ENCODE measurements around the gene ODAD2.

DNA sequence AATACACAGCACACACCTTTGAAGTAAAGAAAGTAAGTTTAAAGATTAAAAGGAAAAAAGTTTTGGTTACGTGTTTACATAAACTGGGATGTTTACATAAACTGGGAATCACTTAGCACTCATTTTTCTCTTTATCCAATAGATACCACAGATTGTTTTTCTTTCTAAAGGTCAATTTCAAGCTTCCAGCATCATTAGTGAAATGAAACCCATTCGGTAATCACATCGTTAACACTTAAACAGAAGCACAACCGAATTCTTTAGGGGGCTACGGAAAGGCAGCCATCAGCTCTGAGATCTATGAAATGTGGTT, 1.1 kb downstream of the ODAD2 start:
- TF ChIP-seq NR3C1 (CRISPR knock-in tag; conservative IDR thresholded peaks at IDR 0.05; ENCODE audit: low read depth), result no peak
- no peak for TF ChIP-seq CREM (CRISPR knock-in tag; IDR thresholded peaks at IDR 0.05)
- TF ChIP-seq, protein P1, sequence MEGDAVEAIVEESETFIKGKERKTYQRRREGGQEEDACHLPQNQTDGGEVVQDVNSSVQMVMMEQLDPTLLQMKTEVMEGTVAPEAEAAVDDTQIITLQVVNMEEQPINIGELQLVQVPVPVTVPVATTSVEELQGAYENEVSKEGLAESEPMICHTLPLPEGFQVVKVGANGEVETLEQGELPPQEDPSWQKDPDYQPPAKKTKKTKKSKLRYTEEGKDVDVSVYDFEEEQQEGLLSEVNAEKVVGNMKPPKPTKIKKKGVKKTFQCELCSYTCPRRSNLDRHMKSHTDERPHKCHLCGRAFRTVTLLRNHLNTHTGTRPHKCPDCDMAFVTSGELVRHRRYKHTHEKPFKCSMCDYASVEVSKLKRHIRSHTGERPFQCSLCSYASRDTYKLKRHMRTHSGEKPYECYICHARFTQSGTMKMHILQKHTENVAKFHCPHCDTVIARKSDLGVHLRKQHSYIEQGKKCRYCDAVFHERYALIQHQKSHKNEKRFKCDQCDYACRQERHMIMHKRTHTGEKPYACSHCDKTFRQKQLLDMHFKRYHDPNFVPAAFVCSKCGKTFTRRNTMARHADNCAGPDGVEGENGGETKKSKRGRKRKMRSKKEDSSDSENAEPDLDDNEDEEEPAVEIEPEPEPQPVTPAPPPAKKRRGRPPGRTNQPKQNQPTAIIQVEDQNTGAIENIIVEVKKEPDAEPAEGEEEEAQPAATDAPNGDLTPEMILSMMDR (IDR thresholded peaks at IDR 0.05), result no peak
- TF ChIP-seq CBFB (CRISPR knock-in tag; IDR thresholded peaks at IDR 0.05; ENCODE audit: low read depth), result no peak
- TF ChIP-seq, protein P2, sequence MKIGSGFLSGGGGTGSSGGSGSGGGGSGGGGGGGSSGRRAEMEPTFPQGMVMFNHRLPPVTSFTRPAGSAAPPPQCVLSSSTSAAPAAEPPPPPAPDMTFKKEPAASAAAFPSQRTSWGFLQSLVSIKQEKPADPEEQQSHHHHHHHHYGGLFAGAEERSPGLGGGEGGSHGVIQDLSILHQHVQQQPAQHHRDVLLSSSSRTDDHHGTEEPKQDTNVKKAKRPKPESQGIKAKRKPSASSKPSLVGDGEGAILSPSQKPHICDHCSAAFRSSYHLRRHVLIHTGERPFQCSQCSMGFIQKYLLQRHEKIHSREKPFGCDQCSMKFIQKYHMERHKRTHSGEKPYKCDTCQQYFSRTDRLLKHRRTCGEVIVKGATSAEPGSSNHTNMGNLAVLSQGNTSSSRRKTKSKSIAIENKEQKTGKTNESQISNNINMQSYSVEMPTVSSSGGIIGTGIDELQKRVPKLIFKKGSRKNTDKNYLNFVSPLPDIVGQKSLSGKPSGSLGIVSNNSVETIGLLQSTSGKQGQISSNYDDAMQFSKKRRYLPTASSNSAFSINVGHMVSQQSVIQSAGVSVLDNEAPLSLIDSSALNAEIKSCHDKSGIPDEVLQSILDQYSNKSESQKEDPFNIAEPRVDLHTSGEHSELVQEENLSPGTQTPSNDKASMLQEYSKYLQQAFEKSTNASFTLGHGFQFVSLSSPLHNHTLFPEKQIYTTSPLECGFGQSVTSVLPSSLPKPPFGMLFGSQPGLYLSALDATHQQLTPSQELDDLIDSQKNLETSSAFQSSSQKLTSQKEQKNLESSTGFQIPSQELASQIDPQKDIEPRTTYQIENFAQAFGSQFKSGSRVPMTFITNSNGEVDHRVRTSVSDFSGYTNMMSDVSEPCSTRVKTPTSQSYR (CRISPR knock-in tag; IDR thresholded peaks at IDR 0.05), result no peak
- TF ChIP-seq, protein P3, sequence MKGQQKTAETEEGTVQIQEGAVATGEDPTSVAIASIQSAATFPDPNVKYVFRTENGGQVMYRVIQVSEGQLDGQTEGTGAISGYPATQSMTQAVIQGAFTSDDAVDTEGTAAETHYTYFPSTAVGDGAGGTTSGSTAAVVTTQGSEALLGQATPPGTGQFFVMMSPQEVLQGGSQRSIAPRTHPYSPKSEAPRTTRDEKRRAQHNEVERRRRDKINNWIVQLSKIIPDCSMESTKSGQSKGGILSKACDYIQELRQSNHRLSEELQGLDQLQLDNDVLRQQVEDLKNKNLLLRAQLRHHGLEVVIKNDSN (CRISPR knock-in tag; IDR thresholded peaks at IDR 0.05), result no peak
- TF ChIP-seq IRF2 (CRISPR knock-in tag; IDR thresholded peaks at IDR 0.05; ENCODE audit: borderline replicate concordance, low read depth), result no peak
- TF ChIP-seq, protein P4, sequence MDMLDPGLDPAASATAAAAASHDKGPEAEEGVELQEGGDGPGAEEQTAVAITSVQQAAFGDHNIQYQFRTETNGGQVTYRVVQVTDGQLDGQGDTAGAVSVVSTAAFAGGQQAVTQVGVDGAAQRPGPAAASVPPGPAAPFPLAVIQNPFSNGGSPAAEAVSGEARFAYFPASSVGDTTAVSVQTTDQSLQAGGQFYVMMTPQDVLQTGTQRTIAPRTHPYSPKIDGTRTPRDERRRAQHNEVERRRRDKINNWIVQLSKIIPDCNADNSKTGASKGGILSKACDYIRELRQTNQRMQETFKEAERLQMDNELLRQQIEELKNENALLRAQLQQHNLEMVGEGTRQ (CRISPR knock-in tag; IDR thresholded peaks at IDR 0.05), result no peak
- TF ChIP-seq ZNF138 (CRISPR knock-in tag; conservative IDR thresholded peaks at IDR 0.05), result no peak
- no peak for TF ChIP-seq GRHL2 (CRISPR knock-in tag; IDR thresholded peaks at IDR 0.05; ENCODE audit: insufficient replicate concordance, severe bottlenecking)
- TF ChIP-seq SMAD3 (CRISPR knock-in tag; IDR thresholded peaks at IDR 0.05; ENCODE audit: borderline replicate concordance), result no peak
- TF ChIP-seq SMAD4 (CRISPR knock-in tag; IDR thresholded peaks at IDR 0.05), result no peak
- no peak for TF ChIP-seq NR1H2 (CRISPR knock-in tag; IDR thresholded peaks at IDR 0.05)

All from WTC11 (cell line).